OCI-LY7 (cell line): ENCODE data around the gene SRBD1.

Source experiments
- CTCF ChIP-seq: fragments of 200-600 bp; sonication (generic); conservative IDR thresholded peaks from 2 replicates; pipeline ENCODE4 v1.5.1; 2014; ENCODE audit warnings: mild to moderate bottlenecking, antibody characterized with exemption, low read length, moderate library complexity, mixed read lengths
- EZH2phosphoT487 ChIP-seq: fragments of 200-600 bp; sonication (generic); IDR thresholded peaks from 2 replicates; pipeline ENCODE4 v1.6.1; 2018; ENCODE audit warnings: low read depth, borderline replicate concordance, mild to moderate bottlenecking, mixed run types, antibody characterized with exemption, low read length, moderate library complexity, mixed read lengths

- TF ChIP-seq CTCF: no peak
- TF ChIP-seq EZH2phosphoT487: no peak
These were observed 43.2 kb upstream of the SRBD1 start for GRCh38 chr2:45654250-45654649.
